Liver (tissue), 9 donors: ENCODE data around the gene WNK2. TPM values are rescaled to one million over a fixed set of nuclear protein-coding genes. Genes with fewer than 3 reads are reported as not detected.

Experiments
- DNase-seq: peaks from one replicate; pipeline ENCODE4 v3.0.0-alpha.2; 2017; ENCODE audit warnings: low spot score
- H3K27ac ChIP-seq, 2 donors: one replicate each; pipeline ENCODE4 v1.7.0; 2013; ENCODE audit warnings: inconsistent platforms in 2 of 2, low read length in 2 of 2, control low read depth in 1 of 2, low read depth in 1 of 2, mild to moderate bottlenecking in 1 of 2
- H3K27me3 ChIP-seq, 4 donors: one replicate each; pipeline versions ENCODE4 v1.6.1 to v1.7.0; 2013; ENCODE audit warnings: low read length in 3 of 4, inconsistent platforms in 1 of 4, mild to moderate bottlenecking in 1 of 4, moderate library complexity in 1 of 4; ENCODE audit not compliant: control insufficient read depth in 4 of 4, insufficient read depth in 4 of 4
- H3K36me3 ChIP-seq, 4 donors: one replicate each; pipeline versions ENCODE4 v1.6.1 to v1.7.0; 2013; ENCODE audit warnings: low read length in 3 of 4, mild to moderate bottlenecking in 3 of 4, low read depth in 1 of 4, moderate library complexity in 1 of 4; ENCODE audit not compliant: control insufficient read depth in 4 of 4, insufficient read depth in 3 of 4
- H3K4me1 ChIP-seq, 4 donors: one replicate each; pipeline versions ENCODE4 v1.6.1 to v1.7.0; 2013; ENCODE audit warnings: low read length in 3 of 4, mild to moderate bottlenecking in 3 of 4, moderate library complexity in 1 of 4; ENCODE audit not compliant: control insufficient read depth in 4 of 4, insufficient read depth in 4 of 4
- H3K4me3 ChIP-seq, 3 donors: one replicate each; pipeline versions ENCODE4 v1.6.1 to v1.7.0; 2013; ENCODE audit warnings: low read length in 3 of 3, control low read depth in 1 of 3, low read depth in 1 of 3, mild to moderate bottlenecking in 1 of 3
- H3K9ac ChIP-seq, 2 donors: one replicate each; pipeline ENCODE4 v1.7.0; 2013; ENCODE audit warnings: low read length in 2 of 2, mild to moderate bottlenecking in 2 of 2, moderate library complexity in 2 of 2, control low read depth in 1 of 2, low read depth in 1 of 2
- H3K9me3 ChIP-seq, 4 donors: one replicate each; pipeline versions ENCODE4 v1.6.1 to v1.7.0; 2013; ENCODE audit warnings: low read length in 3 of 4; ENCODE audit not compliant: control insufficient read depth in 4 of 4
- ATF3 ChIP-seq: IDR thresholded peaks from 2 replicates; pipeline ENCODE4 v1.6.1; 2016; ENCODE audit warnings: antibody characterized with exemption
- CTCF ChIP-seq: fragments of 150-350 bp; IDR thresholded peaks from 2 replicates; pipeline ENCODE4 v1.5.1; 2017; ENCODE audit warnings: improper control_type of control experiment, low read depth, low read length; ENCODE audit not compliant: missing input control
- EGR1 ChIP-seq, 2 donors: IDR thresholded peaks; 2 replicates each; pipeline ENCODE4 v1.6.1; 2016 to 2018; ENCODE audit warnings: antibody characterized with exemption in 2 of 2, low read depth in 2 of 2
- FOXA1 ChIP-seq: IDR thresholded peaks from 2 replicates; pipeline ENCODE4 v1.6.1; 2016; ENCODE audit warnings: antibody characterized with exemption
- FOXA2 ChIP-seq: IDR thresholded peaks from 2 replicates; pipeline ENCODE4 v1.6.1; 2016; ENCODE audit warnings: antibody characterized with exemption
- GABPA ChIP-seq, 2 donors: IDR thresholded peaks in 1 of 2; conservative IDR thresholded peaks in 1 of 2; 2 replicates each; pipeline ENCODE4 v1.6.1; 2016; ENCODE audit warnings: antibody characterized with exemption in 2 of 2, mild to moderate bottlenecking in 1 of 2, moderate library complexity in 1 of 2
- HNF4A ChIP-seq, 2 donors: conservative IDR thresholded peaks; 2 replicates each; pipeline ENCODE4 v1.6.1; 2016; ENCODE audit warnings: antibody characterized with exemption in 2 of 2, mild to moderate bottlenecking in 2 of 2
- JUND ChIP-seq, 2 donors: IDR thresholded peaks; 2 replicates each; pipeline ENCODE4 v1.6.1; 2016; ENCODE audit warnings: antibody characterized with exemption in 2 of 2
- MAX ChIP-seq: IDR thresholded peaks from 2 replicates; pipeline ENCODE4 v1.6.1; 2016; ENCODE audit warnings: antibody characterized with exemption
- NR2F2 ChIP-seq: IDR thresholded peaks from 2 replicates; pipeline ENCODE4 v1.6.1; 2016; ENCODE audit warnings: antibody characterized with exemption
- RAD21 ChIP-seq, 2 donors: IDR thresholded peaks; 2 replicates each; pipeline ENCODE4 v1.6.1; 2016; ENCODE audit warnings: antibody characterized with exemption in 2 of 2, mild to moderate bottlenecking in 2 of 2
- REST ChIP-seq: IDR thresholded peaks from 2 replicates; pipeline ENCODE4 v1.6.1; 2016; ENCODE audit warnings: antibody characterized with exemption, mild to moderate bottlenecking
- RXRA ChIP-seq, 2 donors: IDR thresholded peaks; 2 replicates each; pipeline ENCODE4 v1.6.1; 2017 to 2018; ENCODE audit warnings: antibody characterized with exemption in 2 of 2, mild to moderate bottlenecking in 1 of 2
- SP1 ChIP-seq: IDR thresholded peaks from 2 replicates; pipeline ENCODE4 v1.6.1; 2018; ENCODE audit warnings: antibody characterized with exemption, mild to moderate bottlenecking
- TAF1 ChIP-seq: conservative IDR thresholded peaks from 2 replicates; pipeline ENCODE4 v1.6.1; 2016; ENCODE audit warnings: antibody characterized with exemption, mild to moderate bottlenecking
- YY1 ChIP-seq: IDR thresholded peaks from 2 replicates; pipeline ENCODE4 v1.6.1; 2016; ENCODE audit warnings: antibody characterized with exemption, mild to moderate bottlenecking
- WGBS: extraction: QIAGEN DNeasy Blood & Tissue Kit; methylation state at CpG from one replicate; pipeline ENCODE4 v1.1.7; 2013; 5-methylcytosine and 5-hydroxymethylcytosine counted together
- polyA plus RNA-seq, 2 donors: library from polyadenylated mRNA; stranded (reverse) in 1 of 2; unstranded in 1 of 2; fragments of 200-250 nt in 1 of 2; fragments of >200 nt in 1 of 2; fragmentation: Nextera tagmentation in 1 of 2; extraction: Ambion mirVana in 1 of 2; gene quantifications; one replicate each; pipeline versions ENCODE4 v1.2.1 to v1.2.3, GENCODE V29; 2013 to 2015
- total RNA-seq, 2 donors: library from RNA; depleted of rRNA; stranded (reverse); fragments of >200 nt; gene quantifications; one replicate each; pipeline ENCODE4 v1.2.3, GENCODE V29; 2014
- donor health status: healthy.
- donor health status: healthy.
- donor health status: healthy.
- donor health status: healthy.
- donor health status: healthy.

The WNK2 gene
- total and polyA plus RNA-seq, 4 donors = 0.65 to 4.4 (median 1.7) TPM

GRCh38 chr9:93253633-93254032, 69.7 kb downstream of the WNK2 start:
- DNase-seq = no peak
- Histone ChIP-seq H3K27ac (no peak overlapping the region), H3K36me3 (no peaks in the 10 kb centered on the region), H3K27me3 (peaks cover 0 to 3% (median 0%) of the 10 kb centered on the region in 4 donors), H3K4me1 (no peaks in the 10 kb centered on the region), H3K4me3 (no peak overlapping the region), H3K9ac (no peak overlapping the region), H3K9me3 (no peaks in the 10 kb centered on the region)
- WGBS = 92% methylated on average over 10 of the region's 10 CpGs
- TF ChIP-seq ATF3 (no peak), RAD21 (IDR thresholded peaks at IDR 0.05) (no peak), JUND (IDR thresholded peaks at IDR 0.05) (no peak)

- peaks cover 0 to 3% (median 0%) of the 10 kb centered on the region in 4 donors for H3K27me3 ChIP-seq
- no peak for DNase-seq
- H3K27ac ChIP-seq = no peak overlapping the region
- WGBS = 97% methylated on average over 14 of the region's 14 CpGs
- H3K9me3 ChIP-seq = no peaks in the 10 kb centered on the region
- no peaks in the 10 kb centered on the region for H3K36me3 ChIP-seq
- no peak overlapping the region for H3K4me3 ChIP-seq
- TF ChIP-seq MAX (no peak), RXRA (IDR thresholded peaks at IDR 0.05) (no peak), FOXA2 (no peak), TAF1 (no peak), HNF4A (conservative IDR thresholded peaks at IDR 0.05) (no peak), EGR1 (IDR thresholded peaks at IDR 0.05; ENCODE audit: low read depth in 2 of 2) (no peak), CTCF (no peak), NR2F2 (no peak), SP1 (no peak), GABPA (IDR thresholded peaks at IDR 0.05 in 1 of 2, conservative IDR thresholded peaks at IDR 0.05 in 1 of 2) (no peak), FOXA1 (no peak), ATF3 (no peak)
- H3K9ac ChIP-seq = no peak overlapping the region
- no peaks in the 10 kb centered on the region for H3K4me1 ChIP-seq
Observed at GRCh38 chr9:93254061-93254481, 70.1 kb downstream of the WNK2 start.

GRCh38 chr9:93254806-93255493, 71.0 kb downstream of the WNK2 start:
- Histone ChIP-seq H3K27me3 (peaks cover 0 to 3% (median 0%) of the 10 kb centered on the region in 4 donors), H3K4me3 (no peak overlapping the region), H3K27ac (no peak overlapping the region), H3K9ac (no peak overlapping the region), H3K36me3 (no peaks in the 10 kb centered on the region), H3K9me3 (no peaks in the 10 kb centered on the region), H3K4me1 (no peaks in the 10 kb centered on the region)
- WGBS = 88% methylated on average over 7 of the region's 7 CpGs
- DNase-seq = no peak
- TF ChIP-seq TAF1 (no peak), FOXA1 (no peak), YY1 (no peak), CTCF (no peak), SP1 (no peak), REST (no peak), ATF3 (no peak)
